Aorta (tissue), 5 donors: ENCODE measurements around the gene PEX14. TPM values are rescaled to one million over a fixed set of nuclear protein-coding genes. Genes with fewer than 3 reads are reported as not detected.
"Not testable (repeated sequence)": the region's sequence is repeated elsewhere in the genome, so short reads cannot be mapped to it uniquely, and the experiment has no call there.

Experiments used
- ATAC-seq: fragments of 200-7000 bp; cut with Tn5 transposase; one replicate; pipeline ENCODE4 v1.9.1; 2022; ENCODE audit warnings: moderate library complexity; ENCODE audit not compliant: low FRiP score
- DNase-seq, 2 donors: peaks; one replicate each; pipeline ENCODE4 v3.0.0-alpha.2; 2020
- H3K27ac ChIP-seq, 2 donors: one replicate each; pipeline ENCODE4 v1.5.1; 2013; ENCODE audit warnings: low read length in 2 of 2, mild to moderate bottlenecking in 2 of 2, moderate library complexity in 2 of 2, control low read depth in 1 of 2, inconsistent platforms in 1 of 2, low read depth in 1 of 2
- H3K27me3 ChIP-seq, 2 donors: one replicate each; pipeline ENCODE4 v1.6.1; 2013; ENCODE audit warnings: control low read depth in 1 of 2, low read length in 1 of 2, mild to moderate bottlenecking in 1 of 2, moderate library complexity in 1 of 2; ENCODE audit not compliant: insufficient read depth in 2 of 2, control insufficient read depth in 1 of 2
- H3K36me3 ChIP-seq, 2 donors: one replicate each; pipeline ENCODE4 v1.6.1; 2013; ENCODE audit warnings: control low read depth in 1 of 2, low read length in 1 of 2, mild to moderate bottlenecking in 1 of 2; ENCODE audit not compliant: insufficient read depth in 2 of 2, control insufficient read depth in 1 of 2
- H3K4me1 ChIP-seq, 2 donors: one replicate each; pipeline ENCODE4 v1.6.1; 2013; ENCODE audit warnings: low read length in 2 of 2, control low read depth in 1 of 2, mild to moderate bottlenecking in 1 of 2, moderate library complexity in 1 of 2; ENCODE audit not compliant: insufficient read depth in 2 of 2, control insufficient read depth in 1 of 2
- H3K4me3 ChIP-seq, 2 donors: one replicate each; pipeline ENCODE4 v1.5.1; 2013; ENCODE audit warnings: low read length in 2 of 2, control low read depth in 1 of 2, mild to moderate bottlenecking in 1 of 2
- H3K9me3 ChIP-seq: one replicate; pipeline ENCODE4 v1.6.1; 2013; ENCODE audit warnings: mild to moderate bottlenecking, low read length; ENCODE audit not compliant: control insufficient read depth
- WGBS, 2 donors: extraction: QIAGEN DNeasy Blood & Tissue Kit; methylation state at CpG; one replicate each; pipeline ENCODE4 v1.1.7; 2013; 5-methylcytosine and 5-hydroxymethylcytosine counted together
- intact Hi-C, 2 donors: fragments of 100-400 bp; cut with DNase I; formaldehyde crosslinking; loops; one replicate each; pipeline versions ENCODE4 v1.14.2 to v1.15.0; 2022
- polyA plus RNA-seq, 2 donors: library from polyadenylated mRNA; stranded (reverse); fragments of 200-250 nt; gene quantifications; one replicate each; pipeline ENCODE4 v1.2.3, GENCODE V29; 2013
- total RNA-seq, 2 donors: library from RNA; stranded (reverse); fragmentation: NEBNext Ultra II Directional; extraction: Animal tissue kit (Norgen Biotek cat#: 25700); gene quantifications; one replicate each; pipeline ENCODE4 v1.2.1, GENCODE V29; 2021
- donor health status: healthy with polysubstance abuse.
- donor health status: Bipolar disorder and iron deficiency.
- donor health status: DM: no; HTN: no; CAD: no.
- donor health status: DM: no; HTN: no; CAD: no.
- donor health status: DM: yes; HTN: yes; CAD: no.

PEX14 gene
- total and polyA plus RNA-seq, 4 donors, result 4.5 to 16.9 (median 14.4) TPM

GRCh38 chr1:10446790-10447422, 27.8 kb upstream of the PEX14 start:
- 96 to 100% methylated on average over 7 of the region's 7 CpGs for WGBS, 2 donors
- H3K36me3 ChIP-seq, result no peaks in the 10 kb centered on the region
- no peaks in the 10 kb centered on the region for H3K9me3 ChIP-seq
- DNase-seq (no peak), ATAC-seq (no peak)
- no peaks in the 10 kb centered on the region for H3K27me3 ChIP-seq
- no peak overlapping the region for H3K27ac ChIP-seq
- no peaks in the 10 kb centered on the region for H3K4me1 ChIP-seq
- intact Hi-C loops, result no loop called here
- no peak overlapping the region for H3K4me3 ChIP-seq

DNA sequence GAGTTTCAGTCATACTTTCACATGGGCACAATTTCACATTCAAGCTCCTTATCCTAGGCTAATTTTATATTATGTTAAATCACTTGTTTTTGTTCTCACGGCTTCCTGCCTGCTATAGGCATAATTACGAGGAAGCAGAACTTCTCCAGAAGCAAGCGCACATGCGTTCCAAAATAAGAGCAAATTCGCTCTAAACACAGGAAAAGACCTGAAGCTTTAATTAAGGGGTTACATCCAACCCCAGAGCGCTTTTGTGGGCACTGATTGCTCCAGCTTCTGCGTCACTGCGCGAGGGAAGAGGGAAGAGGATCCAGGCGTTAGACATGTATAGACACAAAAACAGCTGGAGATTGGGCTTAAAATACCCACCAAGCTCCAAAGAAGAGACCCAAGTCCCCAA, 25.0 kb upstream of the PEX14 start, which contains the start of gene CORT:
TSS of gene CORT (plus strand) at position 281 of the 400 bp plus-strand sequence. CDS start 193 bp downstream, outside the sequence.
- Histone ChIP-seq H3K27me3 (no peaks in the 10 kb centered on the region), H3K4me3 (no peak within 1 kb of the TSS), H3K27ac (no peak within 1 kb of the TSS), H3K36me3 (no peaks in the 10 kb centered on the region), H3K4me1 (no peaks in the 10 kb centered on the region), H3K9me3 (no peaks in the 10 kb centered on the region)
- intact Hi-C loops, result no loop called here
- DNase-seq (no peak), ATAC-seq (no peak)
- WGBS, 2 donors, result 93% methylated on average over 10 of the region's 10 CpGs

DNA sequence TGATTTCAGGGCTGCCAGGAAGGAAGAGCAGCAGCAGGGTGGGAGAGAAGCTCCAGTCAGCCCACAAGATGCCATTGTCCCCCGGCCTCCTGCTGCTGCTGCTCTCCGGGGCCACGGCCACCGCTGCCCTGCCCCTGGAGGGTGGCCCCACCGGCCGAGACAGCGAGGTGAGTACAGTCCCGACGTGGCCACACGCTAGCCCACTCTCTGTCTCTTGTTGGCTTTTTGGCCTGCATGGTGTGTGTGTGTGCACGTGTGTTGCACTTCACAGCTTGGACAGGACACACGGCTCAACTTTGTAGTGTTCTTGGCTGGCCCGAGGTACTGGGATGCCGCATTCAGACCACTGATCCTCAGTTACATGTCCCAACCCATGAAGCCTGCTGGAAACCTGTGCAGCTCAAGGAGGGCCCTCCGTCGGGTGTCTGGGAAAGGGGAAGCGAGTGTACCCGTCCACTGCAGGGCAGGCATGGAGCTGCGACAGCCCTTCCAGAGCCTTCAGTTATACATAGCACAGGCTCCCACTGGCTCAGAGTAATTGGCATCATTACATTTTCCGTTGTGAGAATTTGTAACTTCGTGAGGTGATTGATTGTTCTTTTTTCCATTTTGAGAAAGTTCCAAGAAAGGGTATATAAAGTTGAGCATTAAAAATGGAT, 24.5 kb upstream of the PEX14 start:
- H3K36me3 ChIP-seq, result no peaks in the 10 kb centered on the region
- H3K27me3 ChIP-seq, result no peaks in the 10 kb centered on the region
- no peaks in the 10 kb centered on the region for H3K4me1 ChIP-seq
- H3K27ac ChIP-seq, result no peak overlapping the region
- intact Hi-C loops, result no loop called here
- no peak for DNase-seq
- H3K9me3 ChIP-seq, result no peaks in the 10 kb centered on the region
- H3K4me3 ChIP-seq, result no peak overlapping the region
- no peak for ATAC-seq
- 46 to 47% methylated on average over 21 of the region's 21 CpGs for WGBS, 2 donors

DNA sequence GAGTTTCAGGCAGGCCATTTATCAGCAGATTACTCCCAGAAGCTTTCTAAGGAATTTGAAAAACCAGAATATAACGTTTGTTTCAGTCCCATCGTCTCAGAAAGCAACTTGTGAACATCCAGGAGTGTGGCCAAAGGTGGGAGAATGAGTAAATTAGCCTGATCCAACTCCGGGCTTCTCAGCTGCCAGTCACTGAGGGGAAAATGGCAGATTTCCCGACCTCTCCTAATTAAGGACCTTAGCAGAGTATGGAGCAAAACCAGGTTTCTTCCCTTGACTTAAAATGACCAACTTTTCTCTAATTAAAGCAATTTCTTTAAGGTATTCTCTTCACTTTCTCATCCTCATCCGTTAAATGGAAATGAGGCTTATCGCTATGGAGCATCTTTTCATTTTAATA, 23.9 kb upstream of the PEX14 start:
- Histone ChIP-seq H3K4me1 (no peaks in the 10 kb centered on the region), H3K9me3 (no peaks in the 10 kb centered on the region), H3K4me3 (no peak overlapping the region), H3K27me3 (no peaks in the 10 kb centered on the region), H3K27ac (no peak overlapping the region), H3K36me3 (no peaks in the 10 kb centered on the region)
- ATAC-seq (no peak), DNase-seq (no peak)
- WGBS, 2 donors, result 18 to 23% methylated on average over 6 of the region's 6 CpGs
- intact Hi-C loops, result no loop called here

GRCh38 chr1:10451287-10451686, 23.5 kb upstream of the PEX14 start:
- DNase-seq (no peak), ATAC-seq (no peak)
- no peaks in the 10 kb centered on the region for H3K4me1 ChIP-seq
- H3K4me3 ChIP-seq, result no peak overlapping the region
- H3K27ac ChIP-seq, result no peak overlapping the region
- WGBS, 2 donors, result 2 to 5% methylated on average over 10 of the region's 10 CpGs
- no peaks in the 10 kb centered on the region for H3K9me3 ChIP-seq
- intact Hi-C loops, result no loop called here
- H3K27me3 ChIP-seq, result no peaks in the 10 kb centered on the region
- H3K36me3 ChIP-seq, result no peaks in the 10 kb centered on the region

DNA sequence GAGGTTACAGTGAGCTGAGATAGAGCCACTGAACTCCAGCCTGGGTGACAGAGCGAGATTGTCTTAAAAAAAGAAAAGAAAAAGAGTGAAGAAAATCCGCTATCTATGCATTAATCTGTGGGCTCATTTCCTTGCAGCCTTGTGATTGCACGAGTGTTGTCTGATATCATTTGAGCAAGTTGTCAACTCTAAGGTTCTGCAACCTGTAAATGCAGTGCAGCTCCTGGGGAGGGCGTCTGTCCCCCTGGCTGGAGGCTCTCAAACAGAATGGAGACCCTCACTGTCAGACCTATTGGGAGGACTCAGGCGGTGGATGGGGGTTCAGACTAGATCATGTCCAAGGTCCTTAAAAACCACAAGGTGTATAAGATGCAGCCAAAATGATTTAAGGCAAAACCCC, 18.7 kb upstream of the PEX14 start:
- Histone ChIP-seq H3K4me3 (no peak overlapping the region), H3K27ac (no peak overlapping the region), H3K4me1 (no peaks in the 10 kb centered on the region), H3K27me3 (no peaks in the 10 kb centered on the region), H3K36me3 (peaks cover 0 to 2% of the 10 kb centered on the region in 2 donors), H3K9me3 (no peaks in the 10 kb centered on the region)
- WGBS, 2 donors, result 90 to 92% methylated on average over 5 of the region's 5 CpGs
- DNase-seq (no peak), ATAC-seq (no peak)
- intact Hi-C loops, result no loop called here

- Histone ChIP-seq H3K4me1 (no peaks in the 10 kb centered on the region), H3K4me3 (no peak overlapping the region), H3K9me3 (no peaks in the 10 kb centered on the region), H3K27me3 (no peaks in the 10 kb centered on the region), H3K27ac (no peak overlapping the region), H3K36me3 (peaks cover 0 to 2% of the 10 kb centered on the region in 2 donors)
- no peak for ATAC-seq
- no peak for DNase-seq
- intact Hi-C loops, result no loop called here
- 51 to 56% methylated on average over 7 of the region's 7 CpGs for WGBS, 2 donors
Observed at GRCh38 chr1:10456661-10457060, 18.1 kb upstream of the PEX14 start.

DNA sequence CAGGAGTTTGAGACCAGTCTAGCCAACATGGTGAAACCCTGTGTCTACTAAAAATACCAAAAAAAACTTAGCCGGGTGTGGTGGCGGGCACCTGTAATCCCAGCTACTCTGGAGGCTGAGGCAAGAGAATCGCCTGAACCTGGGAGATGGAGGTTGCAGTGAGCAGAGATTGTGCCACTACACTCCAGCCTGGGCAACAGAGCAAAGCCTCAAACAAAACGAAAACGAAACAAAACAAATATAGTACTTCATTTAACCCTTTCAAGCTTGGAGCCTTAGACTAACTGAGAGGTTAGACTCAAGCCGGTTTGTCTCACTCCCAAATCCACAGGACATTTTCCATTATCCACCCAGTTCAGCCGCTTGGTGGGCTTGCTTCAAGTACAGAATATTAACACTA, 17.3 kb upstream of the PEX14 start:
- 64 to 70% methylated on average over 7 of the region's 7 CpGs for WGBS, 2 donors
- not testable (repeated sequence) for H3K27ac ChIP-seq

GRCh38 chr1:10457875-10458274, 16.9 kb upstream of the PEX14 start:
- no peaks in the 10 kb centered on the region for H3K4me1 ChIP-seq
- H3K27ac ChIP-seq, result no peak overlapping the region
- H3K9me3 ChIP-seq, result no peaks in the 10 kb centered on the region
- peaks cover 0 to 2% of the 10 kb centered on the region in 2 donors for H3K36me3 ChIP-seq
- intact Hi-C loops, result no loop called here
- DNase-seq (no peak), ATAC-seq (no peak)
- H3K27me3 ChIP-seq, result no peaks in the 10 kb centered on the region
- WGBS, 2 donors, result 74 to 80% methylated on average over 9 of the region's 9 CpGs
- H3K4me3 ChIP-seq, result no peak overlapping the region

More for the DNA sequence above, 17.3 kb upstream of the PEX14 start:
- H3K27me3 ChIP-seq, H3K9me3 ChIP-seq, H3K4me3 ChIP-seq, intact Hi-C loops, H3K36me3 ChIP-seq, ATAC-seq, DNase-seq, H3K4me1 ChIP-seq: not testable (repeated sequence)
